ENCODE measurements around the gene CDH22.

The CDH22 gene

GRCh38 chr20:46179862-46180261 is 128.4 kb downstream of the CDH22 start:
- no peak overlapping the region for H3K27ac ChIP-seq
- no peak for DNase-seq
- H3K9me3 ChIP-seq (ENCODE audit: severe bottlenecking): no peaks in the 10 kb centered on the region
- H3K4me3 ChIP-seq (ENCODE audit: low read depth, low read length): no peak overlapping the region
- no peaks in the 10 kb centered on the region for H3K27me3 ChIP-seq (ENCODE audit: insufficient read depth, low read depth, severe bottlenecking)
- H3K36me3 ChIP-seq: no peaks in the 10 kb centered on the region
- TF ChIP-seq CTCF (IDR thresholded peaks at IDR 0.05; ENCODE audit: low read depth, low read length): no peak

GRCh38 chr20:46178891-46179290 is 129.4 kb downstream of the CDH22 start:
- no peaks in the 10 kb centered on the region for H3K27me3 ChIP-seq (ENCODE audit: insufficient read depth, low read depth, severe bottlenecking)
- no peaks in the 10 kb centered on the region; the same call in 1 of the 2 replicates for H3K36me3 ChIP-seq
- no peak for DNase-seq
- no peak overlapping the region for H3K4me3 ChIP-seq (ENCODE audit: low read depth, low read length)
- no peak overlapping the region for H3K27ac ChIP-seq
- TF ChIP-seq CTCF (IDR thresholded peaks at IDR 0.05; ENCODE audit: low read depth, low read length): no peak
- no peaks in the 10 kb centered on the region for H3K9me3 ChIP-seq (ENCODE audit: severe bottlenecking)

GRCh38 chr20:46177768-46178167 is 130.5 kb downstream of the CDH22 start:
- no peaks in the 10 kb centered on the region for H3K27me3 ChIP-seq (ENCODE audit: insufficient read depth, low read depth, severe bottlenecking)

GRCh38 chr20:46176739-46177378 is 131.4 kb downstream of the CDH22 start:
- H3K27me3 ChIP-seq (ENCODE audit: insufficient read depth, low read depth, severe bottlenecking): no peaks in the 10 kb centered on the region
- DNase-seq: no peak
- no peak for TF ChIP-seq CTCF (IDR thresholded peaks at IDR 0.05; ENCODE audit: low read depth, low read length)

More at GRCh38 chr20:46177768-46178167, 130.5 kb downstream of the CDH22 start:
- Histone ChIP-seq H3K9me3 (ENCODE audit: severe bottlenecking) (no peaks in the 10 kb centered on the region), H3K36me3 (no peaks in the 10 kb centered on the region; the same call in 1 of the 2 replicates), H3K27ac (no peak overlapping the region), H3K4me3 (ENCODE audit: low read depth, low read length) (no peak overlapping the region)
- TF ChIP-seq CTCF (IDR thresholded peaks at IDR 0.05; ENCODE audit: low read depth, low read length): no peak
- no peak for DNase-seq

GRCh38 chr20:46175127-46175494 is 133.2 kb downstream of the CDH22 start:
- no peak overlapping the region for H3K4me3 ChIP-seq (ENCODE audit: low read depth, low read length)
- no peak overlapping the region for H3K27ac ChIP-seq
- TF ChIP-seq CTCF (IDR thresholded peaks at IDR 0.05; ENCODE audit: low read depth, low read length): no peak
- no peaks in the 10 kb centered on the region; the same call in 1 of the 2 replicates for H3K36me3 ChIP-seq
- no peaks in the 10 kb centered on the region for H3K27me3 ChIP-seq (ENCODE audit: insufficient read depth, low read depth, severe bottlenecking)
- no peak for DNase-seq
- H3K9me3 ChIP-seq (ENCODE audit: severe bottlenecking): no peaks in the 10 kb centered on the region

More at GRCh38 chr20:46176739-46177378, 131.4 kb downstream of the CDH22 start:
- Histone ChIP-seq H3K4me3 (ENCODE audit: low read depth, low read length) (no peak overlapping the region), H3K27ac (no peak overlapping the region), H3K9me3 (ENCODE audit: severe bottlenecking) (no peaks in the 10 kb centered on the region), H3K36me3 (no peaks in the 10 kb centered on the region; the same call in 1 of the 2 replicates)

Data from WERI-Rb-1 (cell line).